GM12864 (cell line): Measurements from ENCODE around the gene ADAMTS4.

ENCODE experiments used
- DNase-seq: peaks from one replicate; pipeline ENCODE4 v3.0.0-alpha.2; 2011; ENCODE audit warnings: low read depth
- H3K4me3 ChIP-seq: 2 replicates; pipeline ENCODE4 v1.5.1; 2011; ENCODE audit warnings: mild to moderate bottlenecking, low read depth, low read length, control low read depth
- TF ChIP-seq, protein P1 (sequence below): IDR thresholded peaks from 2 replicates; pipeline ENCODE4 v1.5.1; 2011; ENCODE audit warnings: low read depth, mild to moderate bottlenecking, moderate library complexity, low read length, control low read depth, inconsistent platforms; ENCODE audit errors: missing control alignments

The ADAMTS4 gene

GRCh38 chr1:161177112-161177935, 21.5 kb downstream of the ADAMTS4 start, which contains the start of gene B4GALT3:
Gene B4GALT3 (minus strand): TSS chr1:161177507. CDS start chr1:161176060, 1,447 bp downstream.
- DNase-seq, result no peak
- peak within 1 kb of the TSS; percentile 67 for H3K4me3 ChIP-seq
- TF ChIP-seq, protein P1, sequence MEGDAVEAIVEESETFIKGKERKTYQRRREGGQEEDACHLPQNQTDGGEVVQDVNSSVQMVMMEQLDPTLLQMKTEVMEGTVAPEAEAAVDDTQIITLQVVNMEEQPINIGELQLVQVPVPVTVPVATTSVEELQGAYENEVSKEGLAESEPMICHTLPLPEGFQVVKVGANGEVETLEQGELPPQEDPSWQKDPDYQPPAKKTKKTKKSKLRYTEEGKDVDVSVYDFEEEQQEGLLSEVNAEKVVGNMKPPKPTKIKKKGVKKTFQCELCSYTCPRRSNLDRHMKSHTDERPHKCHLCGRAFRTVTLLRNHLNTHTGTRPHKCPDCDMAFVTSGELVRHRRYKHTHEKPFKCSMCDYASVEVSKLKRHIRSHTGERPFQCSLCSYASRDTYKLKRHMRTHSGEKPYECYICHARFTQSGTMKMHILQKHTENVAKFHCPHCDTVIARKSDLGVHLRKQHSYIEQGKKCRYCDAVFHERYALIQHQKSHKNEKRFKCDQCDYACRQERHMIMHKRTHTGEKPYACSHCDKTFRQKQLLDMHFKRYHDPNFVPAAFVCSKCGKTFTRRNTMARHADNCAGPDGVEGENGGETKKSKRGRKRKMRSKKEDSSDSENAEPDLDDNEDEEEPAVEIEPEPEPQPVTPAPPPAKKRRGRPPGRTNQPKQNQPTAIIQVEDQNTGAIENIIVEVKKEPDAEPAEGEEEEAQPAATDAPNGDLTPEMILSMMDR, result no peak

- no peak for DNase-seq
- TF ChIP-seq, protein P1, result no peak
- H3K4me3 ChIP-seq, result peak overlapping the region; percentile 67
Observed at GRCh38 chr1:161176468-161177111, 22.3 kb downstream of the ADAMTS4 start.

DNA sequence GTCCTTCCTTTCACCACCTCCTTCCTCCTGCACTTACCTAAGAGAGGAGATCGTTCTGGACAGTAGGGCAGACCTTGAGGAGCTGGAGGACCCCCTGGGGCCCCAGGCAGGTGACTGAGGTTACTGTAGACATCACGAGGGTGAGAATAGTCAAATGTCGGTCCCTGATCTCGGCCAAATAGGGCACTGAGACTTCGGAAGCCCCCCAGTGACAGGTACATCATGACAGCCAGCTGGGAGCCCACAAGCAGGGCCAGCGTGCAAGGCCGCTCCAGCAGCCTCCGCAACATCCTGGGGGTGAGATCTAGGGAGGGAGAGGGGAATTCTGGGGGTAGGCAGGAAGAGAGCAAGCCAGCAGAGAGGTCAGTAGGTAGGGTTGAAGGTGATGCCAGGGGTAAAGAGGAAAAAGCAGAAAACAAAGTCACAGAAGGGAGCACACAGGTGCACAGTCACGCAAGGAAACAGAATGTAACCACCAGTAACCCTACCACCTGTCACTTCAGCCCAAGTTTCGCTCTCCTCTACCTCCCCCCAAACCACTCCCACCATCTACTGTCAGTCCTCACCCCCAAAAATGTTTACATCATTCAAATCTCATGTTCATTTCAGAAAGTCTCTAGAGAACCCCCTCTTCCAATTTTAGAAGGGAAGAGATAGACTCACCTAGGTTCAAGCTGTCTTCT, 22.9 kb downstream of the ADAMTS4 start:
- TF ChIP-seq, protein P1, result no peak
- DNase-seq, result no peak
- H3K4me3 ChIP-seq, result peak overlapping the region; percentile 67

DNA sequence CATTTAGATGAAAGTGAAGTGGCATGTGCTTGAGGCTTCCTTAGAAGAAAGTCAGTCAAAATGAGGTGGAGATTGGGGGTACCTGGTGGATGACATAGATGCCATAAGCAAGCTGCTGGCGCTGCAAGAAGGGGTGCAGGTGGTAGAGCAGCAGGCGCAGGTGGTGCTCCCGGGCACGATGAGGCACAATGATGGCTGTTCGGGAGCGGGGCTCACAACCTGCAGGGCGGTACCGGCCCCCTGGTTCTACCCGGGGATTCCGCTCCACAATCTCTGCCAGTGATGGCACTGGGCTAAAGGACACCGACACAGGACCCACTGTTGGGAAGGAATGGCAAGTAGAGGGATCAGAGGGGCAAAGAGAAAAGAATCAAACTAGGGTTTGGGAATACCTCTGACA, 23.9 kb downstream of the ADAMTS4 start:
- H3K4me3 ChIP-seq, result no peak overlapping the region
- TF ChIP-seq, protein P1, result no peak

GRCh38 chr1:161173711-161174110, 25.1 kb downstream of the ADAMTS4 start:
- H3K4me3 ChIP-seq, result no peak overlapping the region
- TF ChIP-seq, protein P1, result no peak
- no peak for DNase-seq

More for the DNA sequence above, 23.9 kb downstream of the ADAMTS4 start:
- DNase-seq, result no peak

DNA sequence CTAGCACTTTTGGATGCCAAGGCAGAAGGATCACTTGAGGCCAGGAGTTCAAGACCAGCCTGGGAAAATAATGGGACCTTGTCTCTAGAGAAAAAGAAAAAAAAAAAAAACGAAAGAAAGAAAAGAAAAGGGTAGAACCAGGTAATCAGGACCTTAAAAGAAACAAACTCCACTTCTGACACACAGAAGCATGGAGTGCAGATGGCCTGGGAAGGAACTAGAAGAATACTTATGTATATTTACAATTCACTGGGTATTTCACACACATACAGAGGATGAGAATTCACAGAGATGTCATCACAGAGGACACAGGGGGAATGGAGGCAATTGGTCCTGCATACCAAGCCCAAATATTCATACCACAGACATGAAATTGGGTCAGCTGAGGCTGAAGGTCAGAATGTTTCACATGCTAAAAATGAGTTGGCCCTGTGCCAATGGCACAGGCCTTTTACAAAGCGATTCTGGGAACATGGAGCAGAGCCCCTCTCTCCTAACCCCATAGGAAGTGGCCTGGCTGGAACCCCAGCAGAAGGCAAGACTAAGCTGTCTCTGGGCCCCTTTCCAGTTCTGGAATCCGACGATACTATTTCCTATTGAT, 26.0 kb downstream of the ADAMTS4 start:
- no peak for DNase-seq
- TF ChIP-seq, protein P1, result no peak
- no peak overlapping the region for H3K4me3 ChIP-seq
